CD14-positive monocyte (primary cell): Measurements from ENCODE around the gene GPRC5B. TPM values are rescaled to one million over a fixed set of nuclear protein-coding genes. Genes with fewer than 3 reads are reported as not detected.

Source experiments
- DNase-seq, 3 donors: peaks; one replicate each; pipeline ENCODE4 v3.0.0-alpha.2; 2011 to 2022
- H2AFZ ChIP-seq: 2 replicates; pipeline ENCODE4 v1.6.0; 2012; ENCODE audit warnings: mild to moderate bottlenecking, low read depth, low read length, inconsistent platforms; ENCODE audit not compliant: insufficient read depth, poor library complexity, severe bottlenecking
- H3K27ac ChIP-seq, 2 donors: 1 replicate in 1 of 2; 2 replicates in 1 of 2; pipeline ENCODE4 v1.5.1; 2012 to 2013; ENCODE audit warnings: low read length in 2 of 2, control low read depth in 1 of 2, inconsistent platforms in 1 of 2, low read depth in 1 of 2, mild to moderate bottlenecking in 1 of 2
- H3K27me3 ChIP-seq, 2 donors: one replicate each; pipeline versions ENCODE4 v1.6.0 to v1.6.1; 2011 to 2013; ENCODE audit warnings: low read length in 2 of 2; ENCODE audit not compliant: control insufficient read depth in 2 of 2, insufficient read depth in 2 of 2
- H3K36me3 ChIP-seq, 2 donors: replicated peaks in 1 of 2; 1 replicate in 1 of 2; 2 replicates in 1 of 2; pipeline versions ENCODE4 v1.5.1 to v1.6.1; 2012 to 2013; ENCODE audit warnings: low read length in 2 of 2, control low read depth in 1 of 2, inconsistent platforms in 1 of 2, mild to moderate bottlenecking in 1 of 2; ENCODE audit not compliant: insufficient read depth in 2 of 2, control insufficient read depth in 1 of 2
- H3K4me1 ChIP-seq, 2 donors: 1 replicate in 1 of 2; 2 replicates in 1 of 2; pipeline versions ENCODE4 v1.5.1 to v1.6.1; 2012 to 2013; ENCODE audit warnings: low read length in 2 of 2, control low read depth in 1 of 2, inconsistent platforms in 1 of 2, mild to moderate bottlenecking in 1 of 2, moderate library complexity in 1 of 2; ENCODE audit not compliant: insufficient read depth in 2 of 2, control insufficient read depth in 1 of 2
- H3K4me2 ChIP-seq: replicated peaks from 2 replicates; pipeline ENCODE3; 2012; ENCODE audit warnings: low read length, moderate library complexity, mild to moderate bottlenecking; ENCODE audit not compliant: poor library complexity, severe bottlenecking; ENCODE audit errors: extremely low read depth
- H3K4me3 ChIP-seq, 3 experiments: fragments of 200-600 bp in 1 of 3; sonication (generic) in 1 of 3; replicated peaks in 1 of 3; 1 replicate in 2 of 3; 2 replicates in 1 of 3; pipeline ENCODE4 v1.5.1; 2011 to 2013; ENCODE audit warnings: low read length in 3 of 3, mild to moderate bottlenecking in 3 of 3, control low read depth in 2 of 3, low read depth in 2 of 3, inconsistent platforms in 1 of 3, moderate library complexity in 1 of 3
- H3K79me2 ChIP-seq: 2 replicates; pipeline ENCODE4 v1.6.0; 2012; ENCODE audit warnings: mild to moderate bottlenecking, control low read depth, inconsistent platforms, low read length, moderate library complexity; ENCODE audit not compliant: insufficient read depth
- H3K9ac ChIP-seq: 2 replicates; pipeline ENCODE4 v1.6.0; 2017; ENCODE audit warnings: low read length, mild to moderate bottlenecking; ENCODE audit not compliant: insufficient read depth, poor library complexity, severe bottlenecking
- H3K9me3 ChIP-seq, 2 donors: replicated peaks in 1 of 2; 1 replicate in 1 of 2; 2 replicates in 1 of 2; pipeline versions ENCODE4 v1.5.1 to v1.6.1; 2012 to 2013; ENCODE audit warnings: low read length in 2 of 2, control low read depth in 1 of 2; ENCODE audit not compliant: control insufficient read depth in 1 of 2, insufficient read depth in 1 of 2
- H4K20me1 ChIP-seq: 2 replicates; pipeline ENCODE4 v1.6.0; 2012; ENCODE audit warnings: mild to moderate bottlenecking, low read length, control low read depth, moderate library complexity; ENCODE audit not compliant: insufficient read depth
- H3K27ac Mint-ChIP-seq, 7 donors: one replicate each; pipeline ENCODE4 v1.8.0; 2020; ENCODE audit warnings: mild to moderate bottlenecking in 7 of 7, mixed read lengths in 7 of 7, moderate library complexity in 6 of 7, inconsistent platforms in 2 of 7
- H3K27me3 Mint-ChIP-seq, 3 donors: one replicate each; pipeline ENCODE4 v1.8.0; 2021 to 2022; ENCODE audit warnings: low read depth in 3 of 3, mild to moderate bottlenecking in 3 of 3, mixed read lengths in 3 of 3, moderate library complexity in 3 of 3, inconsistent platforms in 1 of 3
- H3K36me3 Mint-ChIP-seq, 2 donors: one replicate each; pipeline ENCODE4 v1.8.0; 2020; ENCODE audit warnings: mixed read lengths in 2 of 2, inconsistent platforms in 1 of 2, mild to moderate bottlenecking in 1 of 2
- H3K4me1 Mint-ChIP-seq: one replicate; pipeline ENCODE4 v1.8.0; 2020; ENCODE audit warnings: mild to moderate bottlenecking, mixed read lengths
- H3K4me3 Mint-ChIP-seq, 2 donors: one replicate each; pipeline ENCODE4 v1.8.0; 2020; ENCODE audit warnings: mild to moderate bottlenecking in 2 of 2, mixed read lengths in 2 of 2, moderate library complexity in 1 of 2
- H3K9me3 Mint-ChIP-seq, 7 donors: one replicate each; pipeline ENCODE4 v1.8.0; 2020 to 2022; ENCODE audit warnings: mixed read lengths in 7 of 7, mild to moderate bottlenecking in 6 of 7, moderate library complexity in 6 of 7, inconsistent platforms in 2 of 7
- WGBS: methylation state at CpG from one replicate; pipeline ENCODE4 v1.1.5; 2013; ENCODE audit warnings: missing lambda C conversion rate; ENCODE audit not compliant: insufficient coverage; 5-methylcytosine and 5-hydroxymethylcytosine counted together
- intact Hi-C, 2 donors: fragments of 100-400 bp; cut with micrococcal nuclease; formaldehyde crosslinking; loops; one replicate each; pipeline versions ENCODE4 v1.15.0 to v1.15.1; 2023
- polyA plus RNA-seq, 3 donors: library from polyadenylated mRNA; depleted of rRNA in 1 of 3; unstranded in 2 of 3; stranded (reverse) in 1 of 3; fragments of 300-500 nt in 2 of 3; fragments of >200 nt in 1 of 3; fragmentation: Illumina TruSeq in 2 of 3; gene quantifications; 1 replicate in 2 of 3; 2 replicates in 1 of 3; pipeline ENCODE4 v1.2.3, GENCODE V29; 2012 to 2021
- TF ChIP-seq, protein P1 (sequence below): fragments of 200-600 bp; IDR thresholded peaks from one replicate; pipeline ENCODE4 v1.8.0; 2022; ENCODE audit warnings: antibody characterized with exemption, mild to moderate bottlenecking

GPRC5B gene
- polyA plus RNA-seq, 3 donors = 0.06 to 0.24 TPM; not detected in 1

DNA sequence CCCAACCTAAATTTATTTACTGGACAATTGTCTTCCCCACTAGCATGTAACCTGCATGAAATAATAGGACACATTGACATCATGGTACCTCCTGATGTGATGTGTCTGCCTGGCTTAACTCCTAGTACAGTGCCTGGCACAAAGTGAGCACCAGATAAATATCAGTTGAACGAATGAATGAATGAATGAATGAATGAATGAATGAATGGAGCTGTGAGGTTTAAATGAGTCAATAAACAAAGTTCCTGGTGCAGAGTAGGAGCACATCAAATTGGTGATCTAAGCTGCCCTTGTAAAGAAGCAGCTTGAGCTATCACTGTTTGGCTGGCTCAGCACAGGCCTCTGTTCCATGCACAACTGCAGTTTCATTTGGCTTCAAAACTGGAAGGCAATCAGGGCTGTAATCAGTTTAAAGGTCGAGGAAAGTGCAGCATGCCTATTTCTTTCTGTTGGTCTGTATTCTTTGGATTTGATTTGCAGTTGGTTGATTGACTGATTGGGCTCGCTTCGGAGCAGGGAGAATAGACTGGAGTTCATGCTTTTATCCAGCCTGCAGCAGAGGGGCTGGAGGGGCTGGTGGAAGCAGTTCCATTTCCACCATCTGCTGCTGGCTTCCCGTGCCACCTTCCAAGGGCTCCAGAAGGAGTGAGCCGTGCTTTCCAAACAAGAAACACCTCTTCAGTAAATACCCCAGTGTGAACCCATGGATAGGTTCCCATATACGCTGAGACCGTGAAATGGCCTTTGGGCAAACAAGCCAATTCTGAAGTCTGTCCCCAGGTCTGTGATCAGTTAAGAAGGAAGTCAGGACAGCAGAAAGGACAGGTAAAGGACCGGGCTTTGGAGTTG lies 54.6 kb downstream of the GPRC5B start:
- H3K36me3 ChIP-seq = no peaks in the 10 kb centered on the region
- peaks cover 0 to 2% of the 10 kb centered on the region in 2 donors for H3K4me1 ChIP-seq
- Mint-ChIP-seq H3K27me3 (peaks cover 0 to 2% (median 2%) of the 10 kb centered on the region in 3 donors), H3K27ac (no peak overlapping the region), H3K36me3 (no peaks in the 10 kb centered on the region), H3K4me3 (no peak overlapping the region), H3K9me3 (peaks cover 0 to 2% (median 0%) of the 10 kb centered on the region in 7 donors), H3K4me1 (peaks cover 4% of the 10 kb centered on the region)
- TF ChIP-seq, protein P1, sequence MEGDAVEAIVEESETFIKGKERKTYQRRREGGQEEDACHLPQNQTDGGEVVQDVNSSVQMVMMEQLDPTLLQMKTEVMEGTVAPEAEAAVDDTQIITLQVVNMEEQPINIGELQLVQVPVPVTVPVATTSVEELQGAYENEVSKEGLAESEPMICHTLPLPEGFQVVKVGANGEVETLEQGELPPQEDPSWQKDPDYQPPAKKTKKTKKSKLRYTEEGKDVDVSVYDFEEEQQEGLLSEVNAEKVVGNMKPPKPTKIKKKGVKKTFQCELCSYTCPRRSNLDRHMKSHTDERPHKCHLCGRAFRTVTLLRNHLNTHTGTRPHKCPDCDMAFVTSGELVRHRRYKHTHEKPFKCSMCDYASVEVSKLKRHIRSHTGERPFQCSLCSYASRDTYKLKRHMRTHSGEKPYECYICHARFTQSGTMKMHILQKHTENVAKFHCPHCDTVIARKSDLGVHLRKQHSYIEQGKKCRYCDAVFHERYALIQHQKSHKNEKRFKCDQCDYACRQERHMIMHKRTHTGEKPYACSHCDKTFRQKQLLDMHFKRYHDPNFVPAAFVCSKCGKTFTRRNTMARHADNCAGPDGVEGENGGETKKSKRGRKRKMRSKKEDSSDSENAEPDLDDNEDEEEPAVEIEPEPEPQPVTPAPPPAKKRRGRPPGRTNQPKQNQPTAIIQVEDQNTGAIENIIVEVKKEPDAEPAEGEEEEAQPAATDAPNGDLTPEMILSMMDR = no peak
- H3K9me3 ChIP-seq = no peaks in the 10 kb centered on the region
- H3K79me2 ChIP-seq = no peaks in the 10 kb centered on the region
- H3K27ac ChIP-seq = no peak overlapping the region
- no peak overlapping the region for H3K9ac ChIP-seq
- H3K27me3 ChIP-seq = no peaks in the 10 kb centered on the region
- no peaks in the 10 kb centered on the region for H4K20me1 ChIP-seq
- H3K4me3 ChIP-seq = no peak overlapping the region
- intact Hi-C loops = no loop called here
- no peak overlapping the region for H3K4me2 ChIP-seq
- 89% methylated on average over 5 of the region's 9 CpGs for WGBS
- no peak overlapping the region for H2AFZ ChIP-seq
- no peak for DNase-seq

DNA sequence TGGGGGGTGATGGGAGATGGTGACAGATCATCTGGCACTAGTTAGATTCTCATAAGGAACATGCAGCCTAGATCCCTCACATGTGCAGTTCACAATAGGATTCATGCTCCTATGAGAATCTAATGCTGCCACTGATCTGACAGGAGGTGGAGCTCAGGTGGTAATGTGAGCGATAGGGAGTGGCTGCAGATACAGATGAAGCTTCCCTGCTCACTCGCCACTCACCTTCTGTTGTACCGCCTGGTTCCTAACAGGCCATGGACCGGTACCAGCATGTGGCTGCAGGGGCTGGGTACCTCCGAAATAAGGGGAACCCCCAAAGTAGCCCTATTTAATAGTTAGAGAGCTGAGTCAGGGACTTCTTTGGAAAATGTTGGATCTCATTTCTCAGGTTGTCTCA lies 60.4 kb downstream of the GPRC5B start:
- intact Hi-C loops = no loop called here
- H3K4me2 ChIP-seq = no peak overlapping the region
- no peaks in the 10 kb centered on the region for H4K20me1 ChIP-seq
- WGBS = 100% methylated on average over 4 of the region's 5 CpGs
- DNase-seq = no peak
- no peak overlapping the region for H3K4me3 Mint-ChIP-seq
- TF ChIP-seq, protein P1 = no peak
- no peak overlapping the region for H2AFZ ChIP-seq
- H3K27ac ChIP-seq = no peak overlapping the region
- H3K4me3 ChIP-seq = no peak overlapping the region
- H3K27me3 Mint-ChIP-seq = peaks cover 0 to 2% (median 2%) of the 10 kb centered on the region in 3 donors
- no peaks in the 10 kb centered on the region for H3K9me3 ChIP-seq
- H3K79me2 ChIP-seq = no peaks in the 10 kb centered on the region
- no peak overlapping the region for H3K27ac Mint-ChIP-seq
- no peaks in the 10 kb centered on the region for H3K9me3 Mint-ChIP-seq
- H3K27me3 ChIP-seq = no peaks in the 10 kb centered on the region
- H3K4me1 ChIP-seq = no peaks in the 10 kb centered on the region
- peaks cover 6% of the 10 kb centered on the region for H3K4me1 Mint-ChIP-seq
- no peak overlapping the region for H3K9ac ChIP-seq
- no peaks in the 10 kb centered on the region for H3K36me3 ChIP-seq
- no peaks in the 10 kb centered on the region for H3K36me3 Mint-ChIP-seq
